ENCODE data around the gene PF4V1. TPM values are rescaled to one million over a fixed set of nuclear protein-coding genes. Genes with fewer than 3 reads are reported as not detected.

Gene PF4V1
- total RNA-seq, 1 donor from 2014 or later = not detected

DNA sequence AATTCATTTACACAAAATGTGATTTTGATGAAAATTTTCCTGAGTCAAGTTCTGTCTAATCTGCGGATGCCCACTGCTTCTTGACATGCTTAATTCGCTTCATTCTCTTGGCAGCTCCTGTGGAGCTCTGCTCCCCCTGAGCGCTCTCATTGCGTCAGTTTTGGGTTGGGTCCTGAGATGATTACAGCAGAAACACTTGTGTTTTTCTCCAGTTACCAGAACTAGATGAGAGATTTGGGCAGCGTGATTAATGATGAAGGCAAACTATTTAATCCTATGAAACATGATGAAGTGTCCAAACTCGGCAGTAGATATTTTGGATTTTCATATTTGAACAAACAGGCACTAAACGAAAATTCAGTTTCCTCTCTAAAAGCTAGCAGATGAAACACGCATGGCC lies 11.9 kb downstream of the PF4V1 start:
- Histone ChIP-seq H3K4me1 (ENCODE audit: insufficient read depth, low read length) (peaks cover 7% of the 10 kb centered on the region), H4K20me1 (ENCODE audit: insufficient read depth, low read length) (no peaks in the 10 kb centered on the region), H3K36me3 (ENCODE audit: insufficient read depth, low read length) (no peaks in the 10 kb centered on the region), H3K27ac (ENCODE audit: low read depth, low read length) (no peak overlapping the region), H3K9me3 (ENCODE audit: insufficient read depth, low read depth, low read length) (no peaks in the 10 kb centered on the region), H2AFZ (ENCODE audit: low read depth, low read length) (no peak overlapping the region), H3K4me3 (ENCODE audit: insufficient read depth, low read depth, low read length) (no peak overlapping the region), H3K4me2 (ENCODE audit: low read length) (no peak overlapping the region), H3K9ac (ENCODE audit: low read length) (no peak overlapping the region), H3K79me2 (ENCODE audit: insufficient read depth, low read length) (no peaks in the 10 kb centered on the region), H3K27me3 (ENCODE audit: insufficient read depth, low read length) (peaks cover 9% of the 10 kb centered on the region)
- TF ChIP-seq, protein P1, sequence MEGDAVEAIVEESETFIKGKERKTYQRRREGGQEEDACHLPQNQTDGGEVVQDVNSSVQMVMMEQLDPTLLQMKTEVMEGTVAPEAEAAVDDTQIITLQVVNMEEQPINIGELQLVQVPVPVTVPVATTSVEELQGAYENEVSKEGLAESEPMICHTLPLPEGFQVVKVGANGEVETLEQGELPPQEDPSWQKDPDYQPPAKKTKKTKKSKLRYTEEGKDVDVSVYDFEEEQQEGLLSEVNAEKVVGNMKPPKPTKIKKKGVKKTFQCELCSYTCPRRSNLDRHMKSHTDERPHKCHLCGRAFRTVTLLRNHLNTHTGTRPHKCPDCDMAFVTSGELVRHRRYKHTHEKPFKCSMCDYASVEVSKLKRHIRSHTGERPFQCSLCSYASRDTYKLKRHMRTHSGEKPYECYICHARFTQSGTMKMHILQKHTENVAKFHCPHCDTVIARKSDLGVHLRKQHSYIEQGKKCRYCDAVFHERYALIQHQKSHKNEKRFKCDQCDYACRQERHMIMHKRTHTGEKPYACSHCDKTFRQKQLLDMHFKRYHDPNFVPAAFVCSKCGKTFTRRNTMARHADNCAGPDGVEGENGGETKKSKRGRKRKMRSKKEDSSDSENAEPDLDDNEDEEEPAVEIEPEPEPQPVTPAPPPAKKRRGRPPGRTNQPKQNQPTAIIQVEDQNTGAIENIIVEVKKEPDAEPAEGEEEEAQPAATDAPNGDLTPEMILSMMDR (IDR thresholded peaks at IDR 0.05; ENCODE audit: insufficient read depth, low read depth, low read length) = no peak
- no peak for TF ChIP-seq EZH2 (IDR thresholded peaks at IDR 0.05; ENCODE audit: insufficient read depth, low read length)
- Mint-ChIP-seq H3K27ac (ENCODE audit: unreplicated experiment) (no peak overlapping the region), H3K4me3 (ENCODE audit: unreplicated experiment) (no peak overlapping the region), H3K27me3 (ENCODE audit: low read depth, unreplicated experiment) (no peaks in the 10 kb centered on the region), H3K4me1 (ENCODE audit: low read depth, unreplicated experiment) (peaks cover 32% of the 10 kb centered on the region), H3K9me3 (ENCODE audit: unreplicated experiment) (no peaks in the 10 kb centered on the region), H3K36me3 (ENCODE audit: low read depth, unreplicated experiment) (no peaks in the 10 kb centered on the region)
- FAIRE-seq = no peak
- no peak for DNase-seq (ENCODE audit: low read depth)

DNA sequence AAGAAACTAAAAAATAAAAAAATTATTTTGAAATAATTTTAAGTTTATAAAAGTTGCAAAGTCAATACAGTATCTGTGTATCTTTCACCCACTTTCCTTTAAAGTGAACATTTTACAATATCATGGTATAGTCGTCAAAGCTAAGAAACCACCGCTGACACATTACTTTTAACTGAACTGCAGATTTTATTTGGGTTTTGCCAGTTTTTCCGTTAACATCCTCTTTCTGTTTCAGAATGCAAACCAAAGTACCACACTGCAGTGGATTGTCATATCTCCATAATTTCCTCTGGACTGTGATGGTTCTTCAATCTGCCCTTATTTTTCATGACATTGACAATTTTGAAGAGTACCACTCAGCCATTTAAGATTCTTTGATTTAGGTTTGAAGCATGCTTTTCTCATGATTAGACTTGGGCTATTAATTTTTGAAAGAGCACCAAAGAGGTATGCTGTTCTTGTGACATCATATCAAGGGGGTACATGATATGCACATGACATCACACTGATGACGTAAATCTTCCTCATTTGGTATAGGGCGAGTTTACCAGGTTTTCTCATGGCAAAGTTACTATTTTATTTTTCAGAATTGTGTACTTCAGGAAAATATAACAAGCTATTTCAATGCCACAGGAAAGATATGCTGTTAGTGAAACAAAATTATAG lies 12.5 kb downstream of the PF4V1 start:
- H3K4me1 Mint-ChIP-seq (ENCODE audit: low read depth, unreplicated experiment) = peaks cover 27% of the 10 kb centered on the region
- no peak overlapping the region for H2AFZ ChIP-seq (ENCODE audit: low read depth, low read length)
- H3K9me3 Mint-ChIP-seq (ENCODE audit: unreplicated experiment) = no peaks in the 10 kb centered on the region
- no peak overlapping the region for H3K27ac ChIP-seq (ENCODE audit: low read depth, low read length)
- H4K20me1 ChIP-seq (ENCODE audit: insufficient read depth, low read length) = no peaks in the 10 kb centered on the region
- H3K9ac ChIP-seq (ENCODE audit: low read length) = no peak overlapping the region
- no peaks in the 10 kb centered on the region for H3K27me3 Mint-ChIP-seq (ENCODE audit: low read depth, unreplicated experiment)
- H3K4me3 Mint-ChIP-seq (ENCODE audit: unreplicated experiment) = no peak overlapping the region
- H3K4me3 ChIP-seq (ENCODE audit: insufficient read depth, low read depth, low read length) = no peak overlapping the region
- peaks cover 3% of the 10 kb centered on the region for H3K4me1 ChIP-seq (ENCODE audit: insufficient read depth, low read length)
- H3K36me3 Mint-ChIP-seq (ENCODE audit: low read depth, unreplicated experiment) = no peaks in the 10 kb centered on the region
- no peaks in the 10 kb centered on the region for H3K9me3 ChIP-seq (ENCODE audit: insufficient read depth, low read depth, low read length)
- H3K27me3 ChIP-seq (ENCODE audit: insufficient read depth, low read length) = peaks cover 9% of the 10 kb centered on the region
- no peaks in the 10 kb centered on the region for H3K36me3 ChIP-seq (ENCODE audit: insufficient read depth, low read length)
- no peak for FAIRE-seq
- no peak for TF ChIP-seq EZH2 (IDR thresholded peaks at IDR 0.05; ENCODE audit: insufficient read depth, low read length)
- TF ChIP-seq, protein P1 (IDR thresholded peaks at IDR 0.05; ENCODE audit: insufficient read depth, low read depth, low read length) = no peak
- DNase-seq (ENCODE audit: low read depth) = no peak
- H3K27ac Mint-ChIP-seq (ENCODE audit: unreplicated experiment) = no peak overlapping the region
- no peaks in the 10 kb centered on the region for H3K79me2 ChIP-seq (ENCODE audit: insufficient read depth, low read length)
- H3K4me2 ChIP-seq (ENCODE audit: low read length) = no peak overlapping the region

DNA sequence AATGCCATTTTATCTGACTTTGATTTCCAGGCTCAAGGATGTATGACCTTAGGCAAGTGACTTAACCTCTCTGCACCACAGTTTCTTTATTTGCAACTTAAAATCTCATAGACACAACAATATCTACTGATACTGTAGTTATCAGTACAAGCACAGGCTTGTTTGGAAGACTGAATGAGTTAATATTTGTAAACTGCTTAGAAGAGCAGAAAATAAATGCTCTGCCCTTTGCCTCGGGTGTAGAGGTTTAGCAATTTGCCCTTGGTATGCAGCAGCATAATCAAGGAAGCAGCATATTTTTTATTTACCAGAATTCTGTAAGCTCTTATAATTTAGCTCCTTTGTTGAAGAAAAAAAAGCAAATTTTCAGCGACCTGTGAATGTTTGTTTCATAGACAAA lies 13.2 kb downstream of the PF4V1 start:
- no peaks in the 10 kb centered on the region for H4K20me1 ChIP-seq (ENCODE audit: insufficient read depth, low read length)
- H3K9me3 ChIP-seq (ENCODE audit: insufficient read depth, low read depth, low read length) = no peaks in the 10 kb centered on the region
- FAIRE-seq = no peak
- no peak overlapping the region for H2AFZ ChIP-seq (ENCODE audit: low read depth, low read length)
- H3K4me1 ChIP-seq (ENCODE audit: insufficient read depth, low read length) = peaks cover 3% of the 10 kb centered on the region
- Mint-ChIP-seq H3K27me3 (ENCODE audit: low read depth, unreplicated experiment) (no peaks in the 10 kb centered on the region), H3K27ac (ENCODE audit: unreplicated experiment) (no peak overlapping the region), H3K9me3 (ENCODE audit: unreplicated experiment) (no peaks in the 10 kb centered on the region), H3K4me3 (ENCODE audit: unreplicated experiment) (no peak overlapping the region), H3K36me3 (ENCODE audit: low read depth, unreplicated experiment) (no peaks in the 10 kb centered on the region), H3K4me1 (ENCODE audit: low read depth, unreplicated experiment) (peaks cover 28% of the 10 kb centered on the region)
- DNase-seq (ENCODE audit: low read depth) = no peak
- H3K4me2 ChIP-seq (ENCODE audit: low read length) = no peak overlapping the region
- H3K27ac ChIP-seq (ENCODE audit: low read depth, low read length) = no peak overlapping the region
- no peak overlapping the region for H3K9ac ChIP-seq (ENCODE audit: low read length)
- no peaks in the 10 kb centered on the region for H3K36me3 ChIP-seq (ENCODE audit: insufficient read depth, low read length)
- H3K27me3 ChIP-seq (ENCODE audit: insufficient read depth, low read length) = peaks cover 9% of the 10 kb centered on the region
- TF ChIP-seq EZH2 (IDR thresholded peaks at IDR 0.05; ENCODE audit: insufficient read depth, low read length) = no peak
- TF ChIP-seq, protein P1 (IDR thresholded peaks at IDR 0.05; ENCODE audit: insufficient read depth, low read depth, low read length) = no peak
- H3K79me2 ChIP-seq (ENCODE audit: insufficient read depth, low read length) = no peaks in the 10 kb centered on the region
- no peak overlapping the region for H3K4me3 ChIP-seq (ENCODE audit: insufficient read depth, low read depth, low read length)
